ENCODE data around the gene ZNF630.
"Not testable (repeated sequence)": the region's sequence is repeated elsewhere in the genome, so short reads cannot be mapped to it uniquely, and the experiment has no call there.

ZNF630 gene

GRCh38 chrX:48022738-48023137 lies 48.7 kb downstream of the ZNF630 start:
- H4K91ac ChIP-seq (ENCODE audit: low read depth, low read length): no peak overlapping the region
- no peak overlapping the region for H3K23ac ChIP-seq (ENCODE audit: low read length)
- H3K9ac ChIP-seq (ENCODE audit: low read length): no peak overlapping the region
- H3K4ac ChIP-seq (ENCODE audit: low read depth, low read length): no peak overlapping the region
- H3K4me3 ChIP-seq (ENCODE audit: low read depth, low read length): no peak overlapping the region
- H2BK5ac ChIP-seq (ENCODE audit: low read depth, low read length, poor library complexity): no peak overlapping the region
- H3K4me2 ChIP-seq (ENCODE audit: low read length): no peak overlapping the region
- H2BK12ac ChIP-seq (ENCODE audit: low read length): no peak overlapping the region
- peaks cover 2% of the 10 kb centered on the region for H3K79me2 ChIP-seq (ENCODE audit: control insufficient read depth, insufficient read depth, low read length, poor library complexity)
- H2AFZ ChIP-seq (ENCODE audit: insufficient read depth, low read length, poor library complexity): no peak overlapping the region
- DNase-seq: peak in 1 of 2 donors; percentile 35
- no peak overlapping the region for H2BK120ac ChIP-seq (ENCODE audit: insufficient read depth, low read length, poor library complexity)
- peaks cover 6% of the 10 kb centered on the region for H3K79me1 ChIP-seq (ENCODE audit: low read length)
- no peaks in the 10 kb centered on the region for H3K36me3 ChIP-seq (ENCODE audit: control insufficient read depth in 1 of 2, insufficient read depth in 2 of 2, low read length in 2 of 2)
- no peak overlapping the region for H4K8ac ChIP-seq (ENCODE audit: low read depth, low read length)
- no peaks in the 10 kb centered on the region for H3K4me1 ChIP-seq (ENCODE audit: control insufficient read depth in 1 of 2, insufficient read depth in 2 of 2, low read length in 2 of 2)
- H3K18ac ChIP-seq (ENCODE audit: low read length): no peak overlapping the region
- H3K27ac ChIP-seq (ENCODE audit: low read depth, low read length): no peak overlapping the region
- no peak overlapping the region for H4K12ac ChIP-seq (ENCODE audit: low read depth, low read length)
- H3K27me3 ChIP-seq (ENCODE audit: insufficient read depth, low read length): no peaks in the 10 kb centered on the region
- WGBS (ENCODE audit: extremely low coverage, insufficient coverage, insufficient read length): no CpG with 5 or more reads among the region's 3 CpGs
- H2AK5ac ChIP-seq (ENCODE audit: low read length): no peak overlapping the region
- H3K9me3 ChIP-seq (ENCODE audit: insufficient read depth, low read depth, low read length): no peaks in the 10 kb centered on the region
- H3K14ac ChIP-seq (ENCODE audit: low read length): no peak overlapping the region

GRCh38 chrX:48022100-48022499 lies 49.3 kb downstream of the ZNF630 start:
- Histone ChIP-seq H3K23ac (ENCODE audit: low read length) (no peak overlapping the region), H3K4me3 (ENCODE audit: low read depth, low read length) (no peak overlapping the region), H3K14ac (ENCODE audit: low read length) (no peak overlapping the region), H2BK12ac (ENCODE audit: low read length) (no peak overlapping the region), H3K4me2 (ENCODE audit: low read length) (no peak overlapping the region), H3K79me2 (ENCODE audit: control insufficient read depth, insufficient read depth, low read length, poor library complexity) (peaks cover 2% of the 10 kb centered on the region), H4K8ac (ENCODE audit: low read depth, low read length) (no peak overlapping the region), H3K9ac (ENCODE audit: low read length) (no peak overlapping the region), H3K9me3 (ENCODE audit: insufficient read depth, low read depth, low read length) (no peaks in the 10 kb centered on the region), H3K36me3 (ENCODE audit: control insufficient read depth in 1 of 2, insufficient read depth in 2 of 2, low read length in 2 of 2) (no peaks in the 10 kb centered on the region), H3K27ac (ENCODE audit: low read depth, low read length) (no peak overlapping the region), H2BK5ac (ENCODE audit: low read depth, low read length, poor library complexity) (no peak overlapping the region), H4K12ac (ENCODE audit: low read depth, low read length) (no peak overlapping the region), H3K18ac (ENCODE audit: low read length) (no peak overlapping the region), H2AFZ (ENCODE audit: insufficient read depth, low read length, poor library complexity) (no peak overlapping the region), H3K4ac (ENCODE audit: low read depth, low read length) (no peak overlapping the region), H4K91ac (ENCODE audit: low read depth, low read length) (no peak overlapping the region), H2AK5ac (ENCODE audit: low read length) (no peak overlapping the region), H3K79me1 (ENCODE audit: low read length) (peaks cover 6% of the 10 kb centered on the region), H3K27me3 (ENCODE audit: insufficient read depth, low read length) (no peaks in the 10 kb centered on the region), H2BK120ac (ENCODE audit: insufficient read depth, low read length, poor library complexity) (no peak overlapping the region), H3K4me1 (ENCODE audit: control insufficient read depth in 1 of 2, insufficient read depth in 2 of 2, low read length in 2 of 2) (no peaks in the 10 kb centered on the region)
- no CpG with 5 or more reads among the region's 3 CpGs for WGBS (ENCODE audit: extremely low coverage, insufficient coverage, insufficient read length)
- DNase-seq: no peak

DNA sequence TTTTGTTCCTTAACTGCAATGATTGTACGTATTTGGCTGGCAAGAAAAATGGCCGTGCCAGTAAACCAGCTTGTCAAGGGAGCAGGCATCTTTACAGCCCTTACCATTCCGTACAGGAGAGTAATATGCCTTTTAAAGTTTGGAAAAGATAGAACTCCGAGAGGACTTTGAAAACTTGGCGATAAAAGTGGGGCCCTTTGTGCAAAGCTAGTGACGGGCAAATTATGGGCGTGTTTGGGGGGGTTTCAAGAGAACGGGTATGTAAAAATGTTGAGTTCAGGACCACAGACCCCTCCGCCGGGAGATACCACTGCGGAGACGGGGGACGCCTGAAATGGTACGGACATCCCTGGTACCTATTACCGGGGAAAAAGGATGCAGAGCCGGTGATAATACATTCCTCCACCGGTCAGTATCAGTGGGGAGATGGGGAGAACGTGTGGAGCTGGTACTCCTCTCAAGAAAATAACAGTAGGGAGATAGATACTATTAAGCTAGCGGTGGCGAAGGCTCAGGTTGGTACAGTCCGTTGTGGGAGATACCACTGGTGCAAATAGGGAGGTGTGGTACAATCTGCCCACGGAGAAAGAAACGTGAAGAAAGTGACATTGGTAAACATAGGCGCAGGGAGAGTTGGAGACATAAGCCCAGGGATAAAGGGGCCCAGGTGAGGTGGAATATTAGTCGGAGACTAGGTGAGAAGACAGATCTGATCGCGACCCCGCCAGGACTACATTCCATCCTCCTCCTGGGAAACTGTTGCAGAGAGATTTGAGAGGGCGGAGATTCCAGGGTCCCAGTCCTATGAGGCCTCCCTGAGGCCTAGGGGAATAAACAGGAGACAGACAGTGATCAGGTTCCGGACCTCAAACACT lies 50.2 kb downstream of the ZNF630 start:
- Histone ChIP-seq H4K8ac (ENCODE audit: low read depth, low read length) (peak overlapping the region; percentile 80), H2AFZ (ENCODE audit: insufficient read depth, low read length, poor library complexity) (peak overlapping the region; percentile 90), H3K36me3 (ENCODE audit: control insufficient read depth in 1 of 2, insufficient read depth in 2 of 2, low read length in 2 of 2) (no peaks in the 10 kb centered on the region), H4K12ac (ENCODE audit: low read depth, low read length) (peak overlapping the region; percentile 91), H2BK12ac (ENCODE audit: low read length) (peak overlapping the region; percentile 30), H2BK5ac (ENCODE audit: low read depth, low read length, poor library complexity) (peak overlapping the region; percentile 99), H3K4ac (ENCODE audit: low read depth, low read length) (no peak overlapping the region), H3K79me1 (ENCODE audit: low read length) (peaks cover 6% of the 10 kb centered on the region), H3K4me2 (ENCODE audit: low read length) (peak overlapping the region; percentile 66), H3K4me3 (ENCODE audit: low read depth, low read length) (peak overlapping the region; percentile 75), H3K23ac (ENCODE audit: low read length) (no peak overlapping the region), H2BK120ac (ENCODE audit: insufficient read depth, low read length, poor library complexity) (peak overlapping the region; percentile 75), H3K4me1 (ENCODE audit: control insufficient read depth in 1 of 2, insufficient read depth in 2 of 2, low read length in 2 of 2) (no peaks in the 10 kb centered on the region), H3K27ac (ENCODE audit: low read depth, low read length) (peak overlapping the region; percentile 81), H3K9me3 (ENCODE audit: insufficient read depth, low read depth, low read length) (no peaks in the 10 kb centered on the region), H3K9ac (ENCODE audit: low read length) (peak overlapping the region; percentile 97), H3K79me2 (ENCODE audit: control insufficient read depth, insufficient read depth, low read length, poor library complexity) (peaks cover 2% of the 10 kb centered on the region), H3K18ac (ENCODE audit: low read length) (peak overlapping the region; percentile 80), H3K14ac (ENCODE audit: low read length) (peak overlapping the region; percentile 87), H3K27me3 (ENCODE audit: insufficient read depth, low read length) (no peaks in the 10 kb centered on the region), H4K91ac (ENCODE audit: low read depth, low read length) (peak overlapping the region; percentile 96), H2AK5ac (ENCODE audit: low read length) (no peak overlapping the region)
- peak; percentile 27 to 73 for DNase-seq
- WGBS (ENCODE audit: extremely low coverage, insufficient coverage, insufficient read length): no CpG with 5 or more reads among the region's 30 CpGs

- H3K23ac ChIP-seq (ENCODE audit: low read length); H4K8ac ChIP-seq (ENCODE audit: low read depth, low read length); H3K9me3 ChIP-seq (ENCODE audit: insufficient read depth, low read depth, low read length); H2BK12ac ChIP-seq (ENCODE audit: low read length); H3K27me3 ChIP-seq (ENCODE audit: insufficient read depth, low read length); H3K9ac ChIP-seq (ENCODE audit: low read length); H3K4me1 ChIP-seq (ENCODE audit: control insufficient read depth in 1 of 2, insufficient read depth in 2 of 2, low read length in 2 of 2); H3K4me3 ChIP-seq (ENCODE audit: low read depth, low read length); H3K14ac ChIP-seq (ENCODE audit: low read length); H3K79me2 ChIP-seq (ENCODE audit: control insufficient read depth, insufficient read depth, low read length, poor library complexity); H2BK5ac ChIP-seq (ENCODE audit: low read depth, low read length, poor library complexity); H3K36me3 ChIP-seq (ENCODE audit: control insufficient read depth in 1 of 2, insufficient read depth in 2 of 2, low read length in 2 of 2); H2BK120ac ChIP-seq (ENCODE audit: insufficient read depth, low read length, poor library complexity); H4K91ac ChIP-seq (ENCODE audit: low read depth, low read length); H2AK5ac ChIP-seq (ENCODE audit: low read length); H4K12ac ChIP-seq (ENCODE audit: low read depth, low read length); H3K4me2 ChIP-seq (ENCODE audit: low read length); H3K18ac ChIP-seq (ENCODE audit: low read length); H3K4ac ChIP-seq (ENCODE audit: low read depth, low read length); H3K27ac ChIP-seq (ENCODE audit: low read depth, low read length); H2AFZ ChIP-seq (ENCODE audit: insufficient read depth, low read length, poor library complexity); H3K79me1 ChIP-seq (ENCODE audit: low read length): not testable (repeated sequence)
- no CpG with 5 or more reads among the region's 11 CpGs for WGBS (ENCODE audit: extremely low coverage, insufficient coverage, insufficient read length)
- peak in 1 of 2 donors; percentile 39 for DNase-seq
These were observed 51.0 kb downstream of the ZNF630 start for GRCh38 chrX:48020472-48020871.

All from trophoblast cell (in vitro differentiated cells and primary cell).